ENCODE data around the gene DCDC2B. TPM values are rescaled to one million over a fixed set of nuclear protein-coding genes. Genes with fewer than 3 reads are reported as not detected.

Gene DCDC2B
- total RNA-seq, 4 donors from 2014 or later: not detected

DNA sequence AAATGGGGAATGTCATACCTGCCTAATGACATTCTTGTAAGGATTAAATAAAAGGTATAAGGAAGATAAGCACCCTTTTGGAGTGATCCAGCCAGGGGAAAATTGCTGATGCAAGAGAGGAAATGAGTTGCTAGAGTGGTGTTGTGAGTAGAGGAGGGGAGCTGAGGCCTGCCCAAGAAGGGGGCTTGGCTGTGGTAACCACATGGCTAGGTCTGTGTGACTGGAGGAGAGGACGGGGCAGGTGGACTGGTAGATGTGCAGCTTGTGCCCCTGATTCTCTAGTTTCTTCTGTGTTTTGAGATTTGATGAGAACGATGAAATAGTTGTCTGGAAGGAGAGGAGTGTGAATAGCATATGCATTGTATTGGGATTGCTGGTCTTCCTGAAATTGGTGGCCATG is 22.8 kb upstream of the DCDC2B start:
- WGBS, 2 donors: 87 to 100% methylated on average over 2 of the region's 2 CpGs
- Histone ChIP-seq H3K9me3 (no peaks in the 10 kb centered on the region), H3K4me3 (no peak overlapping the region), H3K36me3 (peaks cover 16 to 93% (median 27%) of the 10 kb centered on the region in 3 donors), H3K27me3 (no peaks in the 10 kb centered on the region), H3K27ac (no peak overlapping the region), H3K4me1 (peaks cover 0 to 50% (median 15%) of the 10 kb centered on the region in 4 donors)
- TF ChIP-seq EP300 (IDR thresholded peaks at IDR 0.05) (no peak), POLR2A (IDR thresholded peaks at IDR 0.05) (no peak)
- TF ChIP-seq, protein P1, sequence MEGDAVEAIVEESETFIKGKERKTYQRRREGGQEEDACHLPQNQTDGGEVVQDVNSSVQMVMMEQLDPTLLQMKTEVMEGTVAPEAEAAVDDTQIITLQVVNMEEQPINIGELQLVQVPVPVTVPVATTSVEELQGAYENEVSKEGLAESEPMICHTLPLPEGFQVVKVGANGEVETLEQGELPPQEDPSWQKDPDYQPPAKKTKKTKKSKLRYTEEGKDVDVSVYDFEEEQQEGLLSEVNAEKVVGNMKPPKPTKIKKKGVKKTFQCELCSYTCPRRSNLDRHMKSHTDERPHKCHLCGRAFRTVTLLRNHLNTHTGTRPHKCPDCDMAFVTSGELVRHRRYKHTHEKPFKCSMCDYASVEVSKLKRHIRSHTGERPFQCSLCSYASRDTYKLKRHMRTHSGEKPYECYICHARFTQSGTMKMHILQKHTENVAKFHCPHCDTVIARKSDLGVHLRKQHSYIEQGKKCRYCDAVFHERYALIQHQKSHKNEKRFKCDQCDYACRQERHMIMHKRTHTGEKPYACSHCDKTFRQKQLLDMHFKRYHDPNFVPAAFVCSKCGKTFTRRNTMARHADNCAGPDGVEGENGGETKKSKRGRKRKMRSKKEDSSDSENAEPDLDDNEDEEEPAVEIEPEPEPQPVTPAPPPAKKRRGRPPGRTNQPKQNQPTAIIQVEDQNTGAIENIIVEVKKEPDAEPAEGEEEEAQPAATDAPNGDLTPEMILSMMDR (IDR thresholded peaks at IDR 0.05): no peak
- DNase-seq (ENCODE audit: low spot score in 2 of 2): no peak

DNA sequence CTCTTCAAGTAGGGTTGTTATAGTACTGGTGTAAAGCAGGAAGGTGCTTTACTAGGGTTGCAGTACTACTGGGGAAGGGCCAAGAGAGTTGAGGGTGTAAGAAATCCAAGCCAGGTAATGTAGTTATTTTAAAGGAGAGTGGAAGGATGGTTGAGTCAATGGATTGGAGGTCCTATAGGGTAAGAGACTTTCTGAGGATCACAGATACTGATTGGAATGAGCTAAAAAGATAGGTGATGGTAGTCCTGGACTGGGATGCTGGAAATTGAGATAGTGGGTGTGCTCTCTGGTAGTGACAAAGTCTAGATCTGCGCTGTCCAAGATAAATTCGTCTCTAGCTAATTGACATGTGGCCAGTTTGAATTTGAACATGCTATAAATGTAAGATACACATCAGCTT is 22.4 kb upstream of the DCDC2B start:
- WGBS, 2 donors: 88 to 91% methylated on average over 2 of the region's 2 CpGs
- Histone ChIP-seq H3K4me1 (peaks cover 0 to 46% (median 11%) of the 10 kb centered on the region in 4 donors), H3K36me3 (peaks cover 16 to 93% (median 24%) of the 10 kb centered on the region in 3 donors), H3K4me3 (no peak overlapping the region), H3K9me3 (no peaks in the 10 kb centered on the region), H3K27ac (no peak overlapping the region), H3K27me3 (no peaks in the 10 kb centered on the region)
- DNase-seq (ENCODE audit: low spot score in 2 of 2): no peak
- TF ChIP-seq, protein P1 (IDR thresholded peaks at IDR 0.05): no peak
- TF ChIP-seq POLR2A (IDR thresholded peaks at IDR 0.05): no peak

DNA sequence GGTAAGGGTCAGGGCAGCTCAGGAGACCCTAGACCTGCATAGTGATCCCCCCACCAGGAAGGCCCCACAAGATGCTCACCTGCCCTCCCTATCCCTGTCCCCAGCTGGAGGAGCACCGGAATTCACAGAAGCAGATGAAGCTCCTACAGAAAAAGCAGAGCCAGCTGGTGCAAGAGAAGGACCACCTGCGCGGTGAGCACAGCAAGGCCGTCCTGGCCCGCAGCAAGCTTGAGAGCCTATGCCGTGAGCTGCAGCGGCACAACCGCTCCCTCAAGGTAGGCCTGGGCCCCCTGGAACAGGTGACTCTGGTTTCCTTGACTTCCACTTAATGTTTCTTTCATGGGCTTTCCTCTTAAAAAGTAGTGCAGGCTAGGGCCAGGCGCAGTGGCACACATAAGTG is 21.0 kb upstream of the DCDC2B start:
- H3K4me3 ChIP-seq: no peak overlapping the region
- WGBS, 2 donors: 98 to 99% methylated on average over 9 of the region's 9 CpGs
- DNase-seq (ENCODE audit: low spot score in 2 of 2): no peak
- no peak overlapping the region for H3K27ac ChIP-seq
- no peaks in the 10 kb centered on the region for H3K9me3 ChIP-seq
- H3K27me3 ChIP-seq: no peaks in the 10 kb centered on the region
- H3K4me1 ChIP-seq: peaks cover 0 to 32% (median 2%) of the 10 kb centered on the region in 4 donors
- peaks cover 23 to 95% (median 24%) of the 10 kb centered on the region in 3 donors for H3K36me3 ChIP-seq
- no peak for TF ChIP-seq EP300 (IDR thresholded peaks at IDR 0.05)

DNA sequence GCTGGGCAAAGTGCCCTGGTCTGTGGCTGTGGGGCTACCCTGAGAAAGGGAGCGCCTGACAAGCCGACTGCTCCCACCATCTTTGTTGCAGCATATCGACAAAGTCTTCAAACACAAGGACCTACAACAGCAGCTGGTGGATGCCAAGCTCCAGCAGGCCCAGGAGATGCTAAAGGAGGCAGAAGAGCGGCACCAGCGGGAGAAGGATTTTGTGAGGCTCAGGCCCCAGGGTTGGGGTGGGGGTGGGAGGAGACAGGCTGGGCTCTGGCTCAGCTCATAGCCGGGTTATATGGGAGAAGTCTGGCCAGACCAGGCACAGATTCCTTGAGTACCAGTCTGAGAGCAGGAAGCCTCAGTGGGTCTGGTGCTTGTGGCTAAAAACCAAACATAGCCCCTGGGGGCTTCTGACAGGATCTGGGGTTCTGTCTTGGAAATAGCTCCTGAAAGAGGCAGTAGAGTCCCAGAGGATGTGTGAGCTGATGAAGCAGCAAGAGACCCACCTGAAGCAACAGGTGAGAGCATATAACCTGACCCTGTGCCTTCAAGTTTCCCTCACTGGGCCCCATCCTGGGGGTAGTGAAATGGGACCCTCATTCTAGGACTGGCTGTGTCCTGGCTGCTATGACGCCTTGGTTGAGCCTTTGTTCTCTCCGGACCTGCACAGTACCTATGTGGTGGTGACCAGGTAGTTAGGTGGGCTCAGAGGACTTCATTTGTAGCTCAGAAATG is 16.5 kb upstream of the DCDC2B start:
- Histone ChIP-seq H3K9me3 (no peaks in the 10 kb centered on the region), H3K27me3 (no peaks in the 10 kb centered on the region), H3K27ac (no peak overlapping the region), H3K4me3 (no peak overlapping the region), H3K4me1 (no peaks in the 10 kb centered on the region), H3K36me3 (peaks cover 26 to 100% (median 44%) of the 10 kb centered on the region in 3 donors)
- 80 to 89% methylated on average over 8 of the region's 8 CpGs for WGBS, 2 donors
- no peak for DNase-seq (ENCODE audit: low spot score in 2 of 2)
- TF ChIP-seq POLR2A (IDR thresholded peaks at IDR 0.05) (no peak), EP300 (IDR thresholded peaks at IDR 0.05) (no peak)
- TF ChIP-seq, protein P1 (IDR thresholded peaks at IDR 0.05): no peak

DNA sequence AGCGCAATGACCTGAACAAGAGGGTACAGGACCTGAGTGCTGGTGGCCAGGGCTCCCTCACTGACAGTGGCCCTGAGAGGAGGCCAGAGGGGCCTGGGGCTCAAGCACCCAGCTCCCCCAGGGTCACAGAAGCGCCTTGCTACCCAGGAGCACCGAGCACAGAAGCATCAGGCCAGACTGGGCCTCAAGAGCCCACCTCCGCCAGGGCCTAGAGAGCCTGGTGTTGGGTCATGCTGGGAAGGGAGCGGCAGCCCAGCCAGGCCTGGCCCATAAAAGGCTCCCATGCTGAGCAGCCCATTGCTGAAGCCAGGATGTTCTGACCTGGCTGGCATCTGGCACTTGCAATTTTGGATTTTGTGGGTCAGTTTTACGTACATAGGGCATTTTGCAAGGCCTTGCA is 13.9 kb upstream of the DCDC2B start:
- Histone ChIP-seq H3K4me3 (no peak overlapping the region), H3K9me3 (no peaks in the 10 kb centered on the region), H3K4me1 (peaks cover 0 to 12% (median 6%) of the 10 kb centered on the region in 4 donors), H3K27me3 (no peaks in the 10 kb centered on the region), H3K36me3 (peaks cover 18 to 82% (median 28%) of the 10 kb centered on the region in 3 donors), H3K27ac (no peak overlapping the region)
- TF ChIP-seq EP300 (IDR thresholded peaks at IDR 0.05) (no peak), POLR2A (IDR thresholded peaks at IDR 0.05) (no peak)
- TF ChIP-seq, protein P1 (IDR thresholded peaks at IDR 0.05): no peak
- DNase-seq (ENCODE audit: low spot score in 2 of 2): no peak
- WGBS, 2 donors: 86% methylated on average over 5 to 6 of the region's 6 CpGs

All from tibial nerve (tissue), 4 donors.